HG03457 (cell line): ENCODE results near the gene RPL28.
"Not testable (repeated sequence)": the region's sequence is repeated elsewhere in the genome, so short reads cannot be mapped to it uniquely, and the experiment has no call there.

ENCODE experiments used
- ATAC-seq: cut with Tn5 transposase; IDR thresholded peaks from one replicate; pipeline ENCODE4 v1.9.1; 2021; ENCODE audit warnings: moderate number of reproducible peaks; ENCODE audit not compliant: unreplicated experiment

Gene RPL28

DNA sequence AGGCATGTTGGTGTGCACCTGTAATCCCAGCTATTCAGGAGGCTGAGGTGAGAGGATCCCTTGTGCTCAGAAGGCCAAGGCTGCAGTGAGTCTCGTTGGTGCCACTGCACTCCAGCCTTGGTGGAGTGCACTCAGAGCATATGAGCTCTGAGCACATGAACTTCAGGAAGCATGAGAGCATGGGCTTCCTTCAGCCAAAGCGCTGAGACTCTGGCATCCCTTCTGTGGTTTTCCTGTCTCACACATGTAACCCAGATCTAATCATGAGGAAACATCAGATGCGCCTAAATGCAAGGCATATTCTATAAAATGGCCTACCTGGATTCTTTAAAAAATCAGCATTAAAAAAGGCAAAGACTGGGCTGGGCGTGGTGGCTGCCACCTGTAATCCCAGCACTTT lies 35.5 kb downstream of the RPL28 start:
- ATAC-seq: not testable (repeated sequence)

DNA sequence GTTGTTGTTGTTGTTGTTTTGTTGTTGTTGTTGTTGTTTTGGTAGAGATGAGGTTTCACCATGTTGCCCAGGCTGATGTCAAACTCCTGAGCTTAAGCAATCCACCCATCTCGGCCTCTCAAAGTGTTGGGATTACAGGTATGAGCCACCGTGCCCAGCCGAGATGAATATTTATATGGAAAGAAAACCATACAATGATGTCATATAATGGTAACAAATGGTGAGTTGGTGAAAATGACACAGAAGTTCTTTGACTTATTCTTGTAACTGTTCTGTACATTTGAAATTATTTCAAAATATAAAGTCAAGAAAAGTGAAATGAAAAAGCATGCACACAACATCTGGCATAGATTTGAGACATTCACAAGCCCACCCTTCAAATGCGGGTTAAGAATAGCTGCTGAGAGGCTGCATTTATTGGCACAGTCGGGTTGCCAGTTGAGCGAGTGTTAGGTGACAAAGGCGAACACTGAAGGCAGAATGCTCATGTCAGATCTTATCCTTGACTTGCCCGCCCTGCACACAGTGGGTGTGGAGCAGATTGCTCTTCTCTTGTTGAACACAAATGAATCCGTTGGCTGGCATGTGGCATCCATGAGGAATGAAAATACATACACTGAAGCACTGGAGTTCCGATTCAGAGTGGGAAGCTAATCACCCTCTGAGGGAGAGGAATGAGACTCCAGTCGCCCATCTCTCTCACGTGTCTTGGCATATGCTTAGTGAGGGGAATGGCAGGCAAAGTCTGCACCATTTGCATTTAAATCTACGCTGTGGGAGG lies 37.7 kb downstream of the RPL28 start:
- ATAC-seq: no peak

DNA sequence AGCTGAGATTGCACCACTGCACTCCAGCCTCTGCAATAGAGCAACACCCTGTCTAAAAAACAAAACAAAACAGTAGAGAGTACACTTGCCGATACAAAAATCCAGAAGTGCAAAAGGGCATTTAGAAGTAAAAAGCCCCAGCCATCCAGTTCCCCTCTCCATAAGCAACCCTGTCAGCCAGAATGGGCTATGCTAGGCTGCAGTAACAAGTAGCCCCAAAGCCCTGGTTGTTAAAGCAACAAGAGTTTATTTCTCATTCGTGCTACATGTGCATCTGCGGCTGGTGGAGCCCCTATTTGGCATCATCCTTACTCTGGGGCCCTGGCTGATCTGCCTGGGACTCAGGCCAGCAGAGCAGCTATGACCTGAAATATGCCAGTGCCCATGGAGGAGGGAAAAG lies 38.8 kb downstream of the RPL28 start:
- no peak for ATAC-seq

DNA sequence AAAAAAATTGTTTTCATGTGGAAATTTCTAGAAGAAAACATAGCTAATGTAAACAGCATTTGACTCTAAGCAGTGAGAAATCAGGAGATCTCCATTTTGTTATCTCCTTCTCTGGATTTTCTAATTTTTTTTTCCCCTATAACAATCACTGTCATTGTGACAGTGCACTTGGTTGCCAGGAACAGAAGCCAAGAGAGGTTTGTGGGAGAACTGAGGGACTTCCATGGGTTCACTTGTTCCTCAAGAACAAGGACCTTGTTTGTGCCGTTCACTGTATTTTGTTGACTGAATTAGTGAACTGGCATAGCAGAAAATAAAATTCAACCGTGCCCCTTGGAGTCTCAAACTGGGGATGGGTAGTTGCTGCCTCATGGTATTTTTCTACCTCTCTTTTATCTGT lies 40.3 kb downstream of the RPL28 start:
- no peak for ATAC-seq

DNA sequence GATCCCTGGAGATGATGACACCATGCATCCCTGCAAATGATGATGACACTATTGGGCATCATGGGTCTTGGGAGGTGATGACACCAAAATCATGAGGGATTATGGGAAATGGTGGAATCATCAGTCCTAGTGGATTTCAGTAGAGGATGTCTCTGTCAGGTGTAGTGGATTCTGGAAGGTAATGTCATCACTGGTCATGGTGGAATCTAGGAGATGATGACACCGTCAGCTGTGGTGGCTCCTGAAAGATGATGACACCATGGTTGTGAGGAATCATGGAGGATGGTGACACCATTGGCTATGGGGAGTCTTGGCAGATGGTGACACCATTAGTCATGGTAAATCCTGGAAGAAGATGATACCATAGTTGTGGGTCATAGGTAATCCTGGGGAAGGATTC lies 45.5 kb downstream of the RPL28 start:
- no peak for ATAC-seq

DNA sequence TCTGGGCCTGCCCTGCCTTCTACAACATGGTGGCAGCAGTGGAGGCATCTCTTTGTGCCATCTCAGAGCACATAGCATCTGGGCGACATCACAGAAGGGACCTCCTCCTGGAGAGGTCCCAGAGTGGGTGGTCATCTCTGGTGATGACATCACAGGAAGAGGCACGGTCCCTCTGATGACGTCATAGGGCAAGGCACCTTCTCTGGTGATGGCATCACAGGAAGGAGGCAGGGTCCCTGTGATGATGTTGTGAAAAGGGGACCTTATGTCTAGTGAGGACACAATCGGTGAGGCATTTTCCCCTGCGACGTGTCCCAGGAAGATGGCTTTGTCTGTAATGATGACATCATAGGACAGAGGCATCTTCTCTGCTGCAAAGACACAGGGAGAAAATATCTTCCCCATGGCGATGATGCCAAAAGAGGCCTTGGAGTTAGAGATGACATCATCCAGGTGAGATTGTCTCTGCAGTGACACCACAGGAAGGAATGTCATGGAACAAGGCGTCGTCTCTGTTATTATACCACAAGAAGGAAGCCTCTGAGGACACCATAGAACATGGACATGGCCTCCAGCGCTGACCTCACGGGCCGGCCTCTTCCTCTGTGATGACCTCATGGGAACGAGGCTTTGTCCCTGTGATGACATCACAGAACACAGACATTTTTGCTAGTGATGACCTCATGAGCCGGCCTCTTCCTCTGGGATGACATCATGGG lies 46.7 kb downstream of the RPL28 start:
- ATAC-seq: no peak

DNA sequence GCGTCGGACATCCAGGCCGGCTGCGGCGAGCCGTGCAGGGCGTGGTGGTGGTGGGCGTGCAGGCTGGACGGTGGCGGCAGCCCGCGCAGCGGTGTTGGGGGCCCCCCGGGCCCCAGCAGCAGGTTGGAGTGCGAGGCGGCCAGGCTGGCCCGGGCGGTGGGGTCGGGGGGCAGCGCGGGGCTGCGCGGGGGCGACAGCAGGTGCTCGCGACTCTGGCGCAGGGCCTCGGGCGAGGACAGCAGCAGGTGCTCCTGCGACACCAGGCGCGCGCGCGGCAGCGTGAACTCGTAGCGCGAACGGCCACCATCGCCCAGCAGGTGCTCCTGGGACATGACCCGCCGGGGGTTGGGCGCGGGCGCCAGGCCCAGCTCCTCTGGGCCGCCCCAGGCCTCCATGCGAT lies 47.6 kb downstream of the RPL28 start:
- no peak for ATAC-seq

DNA sequence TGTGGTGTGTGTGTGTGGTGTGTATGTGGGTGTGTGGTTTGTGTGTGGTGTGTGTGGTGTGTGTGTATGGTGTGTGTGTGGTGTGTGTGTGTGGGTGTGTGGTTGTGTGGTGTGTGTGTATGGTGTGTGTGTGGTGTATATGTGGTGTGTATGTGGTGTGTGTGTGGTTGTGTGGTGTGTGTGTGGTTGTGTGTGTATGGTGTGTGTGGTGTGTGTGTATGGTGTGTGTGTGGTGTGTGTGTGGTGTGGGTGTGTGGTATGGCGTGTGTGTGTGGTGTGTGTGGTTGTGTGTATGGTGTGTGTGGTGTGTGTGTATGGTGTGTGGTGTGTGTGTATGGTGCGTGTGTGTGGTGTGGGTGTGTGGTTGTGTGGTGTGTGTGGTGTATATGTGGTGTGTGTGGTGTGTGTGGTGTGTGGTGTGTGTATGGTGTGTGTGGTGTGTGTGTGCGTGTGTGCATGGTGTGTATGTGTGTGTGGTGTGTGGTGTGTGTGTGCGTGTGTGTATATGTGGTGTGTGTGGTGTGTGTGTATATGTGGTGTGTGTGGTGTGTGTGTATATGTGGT lies 48.7 kb downstream of the RPL28 start:
- no peak for ATAC-seq

DNA sequence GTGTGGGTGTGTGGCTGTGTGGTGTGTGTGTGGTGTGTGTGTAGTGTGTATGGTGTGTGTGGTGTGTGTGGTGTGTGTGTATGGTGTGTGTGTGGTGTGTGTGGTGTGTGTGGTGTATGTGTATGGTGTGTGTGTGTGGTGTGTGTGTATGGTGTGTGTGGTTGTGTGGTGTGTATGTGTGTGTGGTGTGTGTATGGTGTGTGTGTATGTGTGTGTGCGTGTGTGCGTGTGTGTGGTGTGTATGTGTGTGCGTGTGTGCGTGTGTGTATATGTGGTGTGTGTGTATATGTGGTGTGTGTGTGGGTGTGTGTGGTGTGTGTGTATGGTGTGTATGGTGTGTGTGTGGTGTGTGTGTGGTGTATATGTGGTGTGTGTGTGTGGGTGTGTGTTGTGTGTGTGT lies 49.3 kb downstream of the RPL28 start:
- no peak for ATAC-seq

DNA sequence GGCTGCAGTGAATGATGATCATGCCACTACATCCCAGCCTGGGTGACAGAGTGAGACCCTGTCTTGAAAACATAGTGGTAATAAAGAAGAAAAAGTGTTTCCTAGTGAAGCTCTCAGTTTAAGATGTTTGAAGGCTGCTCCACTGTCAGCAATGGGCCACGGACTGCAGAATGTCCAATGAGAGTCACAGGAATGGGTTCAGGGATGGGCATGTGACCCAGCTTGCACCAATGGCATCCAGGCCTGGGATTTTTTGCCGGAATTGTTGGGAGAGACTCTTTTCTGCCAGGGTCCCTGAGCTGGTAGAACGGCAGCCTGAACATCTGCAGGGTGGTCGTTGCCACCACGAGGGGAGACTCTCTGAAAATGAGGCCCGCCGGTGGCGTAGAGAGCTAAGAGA lies 51.1 kb downstream of the RPL28 start:
- no peak for ATAC-seq

DNA sequence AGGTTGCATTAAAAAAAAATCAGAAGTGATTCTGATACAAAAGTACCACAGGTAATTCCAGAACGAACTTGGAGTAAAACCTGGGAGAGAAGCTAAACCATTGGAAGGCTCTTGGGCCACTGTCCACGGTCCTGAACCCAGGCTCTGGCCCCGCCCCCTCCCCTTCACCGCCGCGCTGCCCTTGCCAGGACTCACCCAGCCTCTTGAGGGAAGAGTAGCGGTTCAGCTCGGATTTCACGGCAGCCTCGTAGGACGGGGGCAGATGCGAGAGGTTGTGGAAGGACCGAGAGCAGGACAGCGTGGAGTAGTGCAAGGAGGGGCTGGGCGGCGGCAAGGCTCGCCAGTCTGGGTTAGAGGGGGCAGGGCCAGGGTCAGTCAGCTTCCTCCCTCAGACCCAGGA lies 51.7 kb downstream of the RPL28 start:
- no peak for ATAC-seq

DNA sequence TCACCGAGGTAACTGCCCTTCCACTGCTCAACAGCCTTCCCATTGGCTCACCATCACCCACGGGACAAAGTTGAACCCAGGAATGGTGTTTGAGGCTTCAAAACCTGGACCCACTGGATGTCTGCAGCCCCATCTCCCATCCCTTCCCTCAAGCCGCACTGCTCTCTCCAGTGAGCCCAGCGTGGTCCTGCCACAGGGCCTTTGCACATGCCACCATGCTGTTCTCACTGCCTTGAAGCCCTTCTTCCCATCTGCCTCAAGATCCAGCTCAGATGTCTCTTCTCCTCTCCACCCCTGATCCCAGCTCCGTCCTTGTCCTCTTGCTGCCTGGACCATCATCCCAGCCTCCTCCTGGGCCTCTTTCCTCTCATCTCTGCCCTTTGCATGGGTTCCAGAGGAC lies 53.3 kb downstream of the RPL28 start:
- no peak for ATAC-seq

DNA sequence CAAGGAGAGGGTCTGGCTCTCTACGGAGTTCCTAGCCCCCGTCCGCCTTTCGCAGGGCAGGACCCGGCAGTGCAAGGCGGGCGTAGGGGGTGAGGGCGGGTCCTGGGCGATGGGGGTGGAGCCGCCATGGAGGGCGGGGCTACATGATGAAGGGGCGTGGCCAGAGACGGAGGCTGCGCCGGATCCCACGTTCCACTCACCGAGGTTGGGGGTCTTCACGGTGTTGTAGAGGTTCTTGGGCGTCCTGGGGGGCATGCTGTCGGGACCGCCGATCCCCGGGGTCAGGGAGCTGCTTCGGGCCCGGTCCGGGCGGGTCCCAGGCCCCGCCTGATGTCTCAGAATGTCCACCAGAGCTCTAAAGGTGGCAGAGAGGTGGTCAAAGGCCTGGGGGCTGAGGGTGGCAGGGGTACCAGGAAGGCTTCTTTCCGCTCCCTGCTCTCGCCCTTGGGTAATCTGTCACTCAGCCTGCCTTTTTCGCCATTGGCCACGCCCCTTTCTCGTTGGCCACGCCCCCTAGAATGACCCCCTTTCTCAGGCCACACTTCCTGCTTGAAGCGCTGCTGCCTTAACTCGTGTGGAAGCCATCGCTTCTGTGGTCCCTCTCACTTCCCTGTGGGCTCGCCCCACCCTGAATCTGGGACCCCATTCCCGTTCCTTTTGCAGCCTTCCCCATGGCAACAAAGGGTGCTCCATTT lies 54.8 kb downstream of the RPL28 start:
- ATAC-seq: no peak

DNA sequence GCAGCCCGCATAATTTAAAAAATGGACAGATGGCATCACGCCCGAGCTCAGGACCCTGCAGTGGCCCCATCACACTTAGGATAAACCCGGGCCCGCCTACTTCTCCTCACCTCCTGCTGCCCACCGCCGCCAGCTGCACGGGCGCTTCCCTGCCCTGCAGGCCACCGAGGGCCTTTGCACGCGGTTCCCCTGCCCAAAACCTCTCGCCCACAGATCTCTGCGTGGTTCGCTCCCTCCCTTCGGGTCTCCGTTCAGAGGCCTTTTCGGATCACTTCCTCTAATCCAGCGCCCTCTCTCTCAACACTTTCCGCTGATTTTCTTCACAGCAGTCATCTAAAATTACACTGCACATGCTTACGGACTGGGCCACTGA lies 55.6 kb downstream of the RPL28 start:
- no peak for ATAC-seq

DNA sequence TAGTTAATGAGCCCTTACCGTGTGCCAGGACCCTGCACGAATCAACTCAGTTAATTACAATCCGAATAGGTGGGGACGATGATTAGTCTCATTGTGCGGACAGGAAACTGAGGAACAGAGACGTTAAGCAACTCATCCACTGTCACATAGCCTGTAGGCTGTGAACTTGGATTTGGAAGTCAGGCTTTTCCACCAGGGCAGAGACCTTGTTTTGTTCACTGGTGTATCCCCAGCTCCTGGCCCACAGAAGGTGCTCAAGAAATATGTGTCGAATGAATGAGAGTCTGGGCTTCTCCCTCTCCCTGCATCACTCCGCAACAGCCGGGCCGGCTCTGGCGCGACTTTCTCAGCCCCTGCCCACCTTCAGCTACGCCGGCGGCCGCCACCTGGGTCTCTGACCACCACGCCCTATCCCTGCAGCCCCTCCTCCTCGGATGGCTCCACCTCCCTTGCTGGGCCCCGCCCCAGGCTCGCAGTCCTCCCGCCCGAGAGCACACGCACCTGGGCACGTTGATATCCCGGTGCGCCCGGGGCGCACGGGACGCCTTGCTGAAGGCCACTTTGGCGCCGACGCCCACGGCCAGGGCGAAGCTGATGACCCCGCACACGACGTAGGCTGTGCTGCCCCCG lies 56.1 kb downstream of the RPL28 start:
- no peak for ATAC-seq

DNA sequence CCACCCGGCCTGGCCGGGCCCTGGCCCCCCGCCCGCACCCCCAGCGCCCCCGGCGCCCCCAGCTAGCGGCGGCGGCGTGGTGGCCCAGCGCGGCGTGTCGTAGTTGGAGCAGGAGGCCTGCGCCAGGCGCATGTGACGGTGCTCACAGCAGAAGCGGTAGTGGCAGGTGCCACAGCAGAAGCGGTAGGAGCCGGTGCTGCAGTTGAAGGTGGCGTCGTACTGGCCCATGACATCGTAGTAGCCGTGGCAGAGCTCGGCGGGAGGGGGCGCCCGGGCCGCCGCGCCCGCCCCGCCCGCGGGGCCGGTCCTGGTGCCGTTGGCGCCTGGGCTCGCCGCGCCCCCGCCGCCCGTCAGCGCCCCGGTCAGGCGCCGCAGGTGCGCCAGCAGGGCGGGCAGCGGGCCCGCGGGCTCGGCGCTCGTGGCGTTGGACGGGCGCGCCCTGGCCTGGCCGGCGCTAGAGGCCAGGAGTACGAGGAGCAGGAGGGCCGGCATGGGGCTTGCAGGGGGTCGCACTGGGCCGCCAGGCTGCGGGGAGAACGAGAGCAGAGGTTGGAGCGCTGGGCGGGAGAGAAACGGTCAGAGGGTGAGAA lies 56.7 kb downstream of the RPL28 start:
- ATAC-seq: no peak

DNA sequence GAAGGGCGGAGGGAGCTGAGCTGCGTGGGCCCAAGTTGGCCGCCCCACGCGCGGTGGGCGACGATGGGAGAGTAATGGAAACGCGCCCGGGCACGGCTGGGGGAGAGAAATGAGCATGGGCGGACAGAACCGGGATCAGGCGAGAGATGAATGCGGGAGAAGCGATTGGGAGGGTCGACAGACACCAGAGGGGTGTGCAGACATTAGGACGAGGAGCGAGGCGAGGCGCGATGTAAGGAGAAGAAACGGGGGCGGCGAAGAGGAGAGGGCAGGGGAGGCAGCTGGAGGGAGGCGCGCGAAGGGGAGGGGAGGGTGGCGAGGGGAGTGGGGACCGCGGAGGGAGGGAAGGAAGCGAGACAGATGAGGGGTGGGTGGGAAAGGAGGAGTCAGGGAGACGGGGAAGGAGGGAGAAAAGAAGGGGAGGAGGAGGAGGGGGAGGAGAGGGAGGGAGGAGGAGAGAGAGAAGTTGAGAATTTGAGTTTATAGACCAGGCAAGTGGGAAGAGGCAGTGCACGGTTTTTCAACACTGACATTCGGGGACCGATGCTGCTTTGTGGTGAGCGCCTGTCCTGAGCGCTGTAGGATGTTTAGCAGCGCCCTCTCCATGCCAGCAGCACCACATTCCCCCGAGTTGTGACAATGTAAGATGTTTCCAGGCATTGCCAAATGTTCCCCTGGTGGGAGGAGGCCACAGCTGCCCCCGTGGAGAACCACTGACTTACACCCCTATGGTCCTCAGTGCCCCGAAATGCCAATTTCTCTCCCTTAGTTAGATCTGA lies 57.5 kb downstream of the RPL28 start, which contains the start of gene SHISA7:
Gene SHISA7 (minus strand): TSS at position 256 of the 779 bp plus-strand sequence. CDS start 437 bp downstream, outside the sequence.
- no peak for ATAC-seq

DNA sequence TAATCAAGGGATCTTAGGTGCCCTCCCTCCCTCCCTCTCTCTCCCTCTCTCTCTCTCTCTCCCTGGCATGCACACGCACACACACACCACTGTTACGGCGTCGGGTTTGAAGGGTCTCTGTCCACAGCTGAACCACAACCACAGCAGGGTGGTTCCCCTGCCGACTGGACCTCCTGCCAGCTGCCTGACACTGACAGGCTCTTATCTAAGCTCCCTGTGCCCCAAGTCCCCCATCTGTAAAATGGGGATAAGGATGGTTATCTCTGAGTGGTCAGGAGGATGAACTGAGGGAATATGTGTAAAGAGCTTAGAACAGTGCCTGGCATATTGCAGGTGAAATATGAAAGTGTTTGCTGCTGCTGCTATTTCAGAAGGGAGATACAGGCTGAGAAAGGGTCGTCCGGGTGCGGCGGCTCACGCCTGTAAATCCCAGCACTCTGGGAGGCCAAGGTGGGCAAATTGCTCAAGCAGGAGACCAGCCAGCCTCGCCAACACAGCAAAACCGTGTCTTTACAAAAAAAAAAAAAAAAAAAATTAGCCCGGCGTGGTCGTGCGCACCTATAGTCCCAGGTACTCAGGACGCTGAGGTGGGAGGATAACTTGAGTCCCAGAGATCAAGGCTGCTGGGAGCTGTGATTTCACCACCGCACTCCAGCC lies 58.2 kb downstream of the RPL28 start:
- ATAC-seq: no peak

DNA sequence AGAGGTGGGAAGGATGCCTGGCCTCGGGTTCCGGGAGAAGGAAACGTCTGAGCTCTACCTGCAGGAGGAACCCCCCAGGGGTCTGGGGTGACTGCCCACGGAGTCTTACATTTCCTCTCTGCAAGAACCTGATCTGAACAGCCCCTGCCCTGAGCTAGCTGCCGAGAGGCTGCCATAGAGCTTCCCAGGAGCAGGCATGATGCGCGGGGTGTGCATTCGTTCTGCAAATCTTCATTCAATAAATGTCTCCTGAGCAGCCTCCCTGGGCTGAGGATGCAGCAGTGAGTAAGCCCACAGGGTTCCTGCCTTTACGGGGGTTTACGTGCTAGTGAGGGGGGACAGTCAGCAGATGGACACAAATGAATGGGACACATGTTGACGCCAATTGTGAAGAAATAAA lies 58.9 kb downstream of the RPL28 start:
- ATAC-seq: no peak
